H1 (cell line): Measurements from ENCODE around the gene SMYD4. TPM values are rescaled to one million over a fixed set of nuclear protein-coding genes. Genes with fewer than 3 reads are reported as not detected.

Source experiments
- GABPA ChIP-seq: IDR thresholded peaks from 2 replicates; pipeline ENCODE4 v1.6.1; 2011; ENCODE audit warnings: mild to moderate bottlenecking, low read length, moderate library complexity, borderline replicate concordance; ENCODE audit not compliant: insufficient read depth
- JUN ChIP-seq: IDR thresholded peaks from 2 replicates; pipeline ENCODE4 v1.6.1; 2011; ENCODE audit warnings: low read depth, mild to moderate bottlenecking, improper control_type of control experiment, low read length
- SP1 ChIP-seq: IDR thresholded peaks from 2 replicates; pipeline ENCODE4 v1.6.1; 2011; ENCODE audit warnings: low read depth, low read length
- polyA plus RNA-seq, 7 experiments: library from polyadenylated mRNA; depleted of rRNA in 3 of 7; stranded (reverse) in 5 of 7; unstranded in 2 of 7; fragments of >200 nt in 5 of 7; fragments of 200-250 nt in 2 of 7; gene quantifications; 1 replicate in 5 of 7; 2 replicates in 1 of 7; 4 replicates in 1 of 7; pipeline versions ENCODE4 v1.2.1 to v1.2.3, GENCODE V29; 2011 to 2013; ENCODE audit warnings: missing spikeins in 2 of 7, mixed read lengths in 2 of 7
- total RNA-seq: library from RNA; stranded (reverse); fragmentation: NEBNext Ultra II Directional; extraction: Animal tissue kit (Norgen Biotek cat#: 25700); gene quantifications from 2 replicates; pipeline ENCODE4 v1.2.1, GENCODE V29; 2021
- TF ChIP-seq, protein P1 (sequence below): IDR thresholded peaks from 2 replicates; pipeline ENCODE4 v1.6.1; 2011; ENCODE audit warnings: low read length, improper control_type of control experiment
- TF ChIP-seq, protein P2 (sequence below): IDR thresholded peaks from 2 replicates; pipeline ENCODE4 v1.6.1; 2011; ENCODE audit warnings: low read depth, mild to moderate bottlenecking, low read length; ENCODE audit not compliant: insufficient read depth
- TF ChIP-seq, protein P3 (sequence below): IDR thresholded peaks from 2 replicates; pipeline ENCODE4 v1.6.1; 2012; ENCODE audit warnings: inconsistent platforms

The SMYD4 gene
- total and polyA plus RNA-seq, 2 of the 8 experiments (the other 6 are each of a cell fraction or from before 2014, with no cell fraction given), result 10.5 to 23.4 TPM

DNA sequence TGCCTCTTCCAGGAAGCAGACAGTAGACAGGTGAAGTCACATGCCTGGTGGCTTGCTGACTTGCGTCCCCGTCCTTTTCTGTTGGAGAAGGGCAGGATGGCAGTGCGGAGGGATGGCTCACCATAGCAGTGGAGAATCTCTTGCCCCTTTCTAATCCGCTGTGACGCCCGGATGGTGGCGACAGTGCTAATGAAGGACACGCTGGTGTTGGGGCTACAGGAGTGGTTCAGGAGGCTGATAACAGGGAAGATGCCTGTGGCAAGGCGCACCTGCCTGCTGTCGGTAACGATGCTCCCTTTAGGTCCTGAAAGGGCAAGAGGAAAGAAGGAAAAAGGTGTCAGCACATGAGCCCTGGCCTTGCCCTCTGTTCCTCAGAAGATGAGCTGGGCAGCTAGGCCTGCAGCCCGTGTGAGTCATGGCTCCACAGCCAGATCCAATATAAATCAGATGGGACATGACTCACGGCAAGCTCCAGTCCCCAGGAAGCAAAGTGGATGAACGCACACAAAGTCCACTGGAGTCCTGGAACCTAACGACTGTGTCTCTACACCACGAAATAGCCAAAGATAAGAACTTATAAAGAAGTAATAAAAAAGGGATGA, 42.3 kb downstream of the SMYD4 start (continued):
- TF ChIP-seq, protein P1, sequence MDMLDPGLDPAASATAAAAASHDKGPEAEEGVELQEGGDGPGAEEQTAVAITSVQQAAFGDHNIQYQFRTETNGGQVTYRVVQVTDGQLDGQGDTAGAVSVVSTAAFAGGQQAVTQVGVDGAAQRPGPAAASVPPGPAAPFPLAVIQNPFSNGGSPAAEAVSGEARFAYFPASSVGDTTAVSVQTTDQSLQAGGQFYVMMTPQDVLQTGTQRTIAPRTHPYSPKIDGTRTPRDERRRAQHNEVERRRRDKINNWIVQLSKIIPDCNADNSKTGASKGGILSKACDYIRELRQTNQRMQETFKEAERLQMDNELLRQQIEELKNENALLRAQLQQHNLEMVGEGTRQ, result no peak
- TF ChIP-seq GABPA (no peak), JUN (no peak), SP1 (no peak)
- TF ChIP-seq, protein P2, sequence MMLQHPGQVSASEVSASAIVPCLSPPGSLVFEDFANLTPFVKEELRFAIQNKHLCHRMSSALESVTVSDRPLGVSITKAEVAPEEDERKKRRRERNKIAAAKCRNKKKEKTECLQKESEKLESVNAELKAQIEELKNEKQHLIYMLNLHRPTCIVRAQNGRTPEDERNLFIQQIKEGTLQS, result no peak
- TF ChIP-seq, protein P3, sequence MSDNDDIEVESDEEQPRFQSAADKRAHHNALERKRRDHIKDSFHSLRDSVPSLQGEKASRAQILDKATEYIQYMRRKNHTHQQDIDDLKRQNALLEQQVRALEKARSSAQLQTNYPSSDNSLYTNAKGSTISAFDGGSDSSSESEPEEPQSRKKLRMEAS, result no peak
